Central memory CD8-positive, alpha-beta T cell (primary cell): Measurements from ENCODE around the gene DAND5.
A peak's percentile ranks its signal among the peaks of the same experiment; 100 is the strongest.

Source experiments
- ATAC-seq: fragments of 150-1000 bp; cut with Tn5 transposase; replicated peaks from 2 replicates; pipeline ENCODE4 v1.10.0; 2022; ENCODE audit warnings: mild to moderate bottlenecking, moderate FRiP score, moderate number of reproducible peaks; ENCODE audit not compliant: poor library complexity, severe bottlenecking; ENCODE audit errors: extremely low read depth
- DNase-seq, 2 donors: peaks; one replicate each; pipeline ENCODE4 v3.0.0; 2021; ENCODE audit warnings: low spot score in 2 of 2
- H3K27ac Mint-ChIP-seq: one replicate; pipeline ENCODE4 v1.8.0; 2022; ENCODE audit warnings: low read depth, mild to moderate bottlenecking, moderate library complexity, mixed read lengths
- H3K27me3 Mint-ChIP-seq: one replicate; pipeline ENCODE4 v1.8.0; 2022; ENCODE audit warnings: mixed read lengths
- H3K36me3 Mint-ChIP-seq: one replicate; pipeline ENCODE4 v1.8.0; 2022; ENCODE audit warnings: mild to moderate bottlenecking, moderate library complexity, mixed read lengths; ENCODE audit not compliant: insufficient read depth
- H3K4me1 Mint-ChIP-seq: one replicate; pipeline ENCODE4 v1.8.0; 2022; ENCODE audit warnings: mixed read lengths
- H3K4me3 Mint-ChIP-seq: one replicate; pipeline ENCODE4 v1.8.0; 2022; ENCODE audit warnings: mild to moderate bottlenecking, moderate library complexity, mixed read lengths
- H3K9me3 Mint-ChIP-seq: one replicate; pipeline ENCODE4 v1.8.0; 2022; ENCODE audit warnings: mixed read lengths

The DAND5 gene

GRCh38 chr19:12994701-12995595 is 25.6 kb downstream of the DAND5 start, which contains the start of gene NFIX:
NFIX (plus strand) TSS chr19:12995475; CDS start chr19:12995838, 363 bp downstream.
- Mint-ChIP-seq H3K27me3 (no peaks in the 10 kb centered on the region), H3K9me3 (no peaks in the 10 kb centered on the region), H3K4me1 (peaks cover 16% of the 10 kb centered on the region), H3K27ac (peak within 1 kb of the TSS; percentile 85), H3K4me3 (peak within 1 kb of the TSS; percentile 91), H3K36me3 (peaks cover 10% of the 10 kb centered on the region)
- peak; percentile 47 for ATAC-seq
- peak in 1 of 2 donors; percentile 32 for DNase-seq

GRCh38 chr19:12995596-12996405 is 26.4 kb downstream of the DAND5 start:
- ATAC-seq: no peak
- no peaks in the 10 kb centered on the region for H3K27me3 Mint-ChIP-seq
- H3K36me3 Mint-ChIP-seq: peaks cover 10% of the 10 kb centered on the region
- peaks cover 16% of the 10 kb centered on the region for H3K4me1 Mint-ChIP-seq
- H3K27ac Mint-ChIP-seq: no peak overlapping the region
- peak overlapping the region; percentile 91 for H3K4me3 Mint-ChIP-seq
- H3K9me3 Mint-ChIP-seq: no peaks in the 10 kb centered on the region
- DNase-seq: no peak

DNA sequence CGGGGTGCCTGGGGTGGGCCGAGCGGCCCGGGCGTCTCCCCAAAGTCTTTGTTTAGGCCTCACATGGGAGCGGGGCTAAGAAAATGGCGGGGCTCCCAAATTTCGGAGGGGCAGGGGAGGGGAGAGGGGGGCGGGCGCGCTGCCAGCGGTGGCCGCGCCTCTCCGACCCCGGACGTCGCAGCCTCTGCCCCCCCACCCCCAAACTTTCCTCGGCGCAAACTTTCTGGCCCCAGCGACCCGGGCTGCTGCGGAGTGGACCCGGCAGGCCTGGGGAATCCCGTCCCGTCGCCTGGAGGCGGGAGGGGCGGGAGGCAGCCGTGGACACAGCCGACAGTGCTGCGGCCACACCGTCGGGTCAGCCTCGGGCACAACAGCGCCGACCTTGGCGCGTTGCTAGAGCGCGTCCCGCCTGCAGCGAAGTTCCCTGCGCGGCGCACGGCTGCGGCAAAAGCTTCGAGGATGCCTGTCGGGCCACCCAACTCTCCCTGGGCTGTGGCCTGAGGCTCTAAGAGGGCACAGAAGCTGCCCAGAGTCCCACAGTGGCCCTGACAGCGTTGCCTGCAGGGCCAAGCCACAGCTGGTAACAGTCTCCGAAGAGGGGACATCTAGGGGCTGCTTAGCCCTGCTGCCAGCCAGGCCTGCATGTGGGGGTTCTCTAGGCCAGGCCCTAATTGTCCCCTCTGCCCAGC is 27.2 kb downstream of the DAND5 start:
- Mint-ChIP-seq H3K4me1 (peaks cover 16% of the 10 kb centered on the region), H3K27ac (no peak overlapping the region), H3K4me3 (peak overlapping the region; percentile 91), H3K36me3 (peaks cover 10% of the 10 kb centered on the region), H3K9me3 (no peaks in the 10 kb centered on the region), H3K27me3 (no peaks in the 10 kb centered on the region)
- DNase-seq: no peak
- no peak for ATAC-seq

DNA sequence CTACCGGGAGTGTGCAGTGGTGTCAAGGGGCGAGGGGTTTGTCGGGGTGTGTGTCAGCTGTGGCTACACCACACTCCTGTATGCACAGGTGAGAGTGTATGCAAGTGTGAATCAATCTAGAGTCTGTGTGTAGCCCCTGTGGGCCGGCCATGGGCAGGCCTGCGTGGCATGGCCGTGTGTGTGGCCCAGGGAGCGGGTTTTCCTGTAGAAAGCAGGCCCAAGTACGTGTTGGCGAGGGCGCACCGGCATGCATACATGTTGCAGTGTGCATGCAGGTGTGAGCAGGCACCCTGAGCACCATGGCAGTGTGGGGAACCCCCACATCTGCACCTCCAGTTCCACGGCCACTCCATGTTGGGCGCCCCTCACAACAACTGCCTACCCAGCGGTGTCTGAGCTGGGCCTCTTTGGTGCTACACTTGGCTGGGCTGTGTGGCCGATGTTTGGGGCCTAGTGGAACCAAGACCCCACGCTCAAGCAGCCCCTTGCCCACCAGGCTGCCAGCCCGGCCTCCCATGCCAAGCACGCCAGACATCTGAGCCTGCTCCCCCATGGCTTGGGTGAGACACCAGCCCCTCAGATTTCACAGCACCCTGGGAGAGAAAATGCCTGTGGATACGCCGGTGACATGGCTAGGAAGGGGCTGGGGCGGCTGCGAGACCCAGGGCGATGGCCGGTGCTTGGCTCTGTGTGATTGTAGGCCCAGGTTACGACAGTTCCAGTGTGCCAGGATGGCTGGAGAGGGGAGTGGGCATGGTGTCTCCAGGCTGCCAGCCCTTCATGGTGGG is 28.0 kb downstream of the DAND5 start:
- Mint-ChIP-seq H3K36me3 (peaks cover 10% of the 10 kb centered on the region), H3K9me3 (no peaks in the 10 kb centered on the region), H3K4me3 (peak overlapping the region; percentile 59), H3K4me1 (peaks cover 16% of the 10 kb centered on the region), H3K27ac (no peak overlapping the region), H3K27me3 (no peaks in the 10 kb centered on the region)
- ATAC-seq (no peak), DNase-seq (no peak)

DNA sequence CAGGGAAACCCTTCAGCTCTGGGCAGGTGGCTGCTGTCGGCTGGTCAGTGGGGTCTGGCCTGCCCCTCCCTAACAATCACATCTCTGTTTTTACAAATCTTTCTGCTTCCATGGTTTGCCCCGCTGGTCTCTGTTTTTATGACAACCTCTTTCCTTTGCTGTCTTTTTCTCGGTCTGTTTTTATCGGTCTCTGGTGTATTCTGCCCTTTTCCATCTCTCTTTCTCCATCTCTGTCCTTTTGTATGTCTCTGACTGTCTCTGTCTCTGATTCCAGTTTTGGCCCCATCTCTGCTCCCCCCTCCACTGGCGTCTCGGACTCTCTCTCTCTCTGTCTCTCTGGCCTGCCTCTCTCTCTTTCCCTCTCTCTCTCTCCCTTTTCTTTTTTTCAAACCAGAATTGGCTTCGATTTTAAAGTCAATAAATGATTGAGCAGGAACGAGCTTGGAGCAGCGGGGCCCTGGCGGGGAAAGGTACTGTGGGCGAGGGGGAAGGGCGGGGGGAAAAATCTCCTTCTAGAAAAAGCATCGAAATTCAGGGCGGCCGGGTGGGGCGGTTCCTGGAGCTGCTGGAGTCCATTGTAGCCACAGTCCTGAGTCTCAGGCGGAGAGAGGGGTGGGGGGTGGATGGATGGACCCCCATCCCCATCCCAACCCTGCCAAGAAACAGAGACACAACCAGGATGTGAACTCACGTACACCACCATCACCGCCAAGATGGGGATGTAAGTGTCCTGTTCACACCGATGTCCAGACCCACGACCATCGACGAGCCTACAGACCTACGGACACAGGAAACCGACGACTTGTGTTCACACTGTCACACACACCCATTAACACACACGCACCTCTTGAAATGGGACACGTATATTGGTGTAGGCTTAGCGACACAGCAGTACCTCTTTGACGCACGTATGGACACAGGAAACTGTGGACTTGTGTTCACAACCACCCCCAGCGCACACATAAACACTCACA is 28.9 kb downstream of the DAND5 start:
- no peaks in the 10 kb centered on the region for H3K27me3 Mint-ChIP-seq
- H3K27ac Mint-ChIP-seq: peak overlapping the region; percentile 55

GRCh38 chr19:13001166-13001501 is 31.8 kb downstream of the DAND5 start:
- Mint-ChIP-seq H3K36me3 (peaks cover 2% of the 10 kb centered on the region), H3K9me3 (no peaks in the 10 kb centered on the region), H3K27ac (no peak overlapping the region), H3K27me3 (no peaks in the 10 kb centered on the region), H3K4me1 (peaks cover 13% of the 10 kb centered on the region), H3K4me3 (no peak overlapping the region)
- no peak for ATAC-seq
- no peak for DNase-seq

More for the DNA sequence above, 28.9 kb downstream of the DAND5 start:
- no peaks in the 10 kb centered on the region for H3K9me3 Mint-ChIP-seq
- peaks cover 16% of the 10 kb centered on the region for H3K4me1 Mint-ChIP-seq
- ATAC-seq: no peak
- peaks cover 10% of the 10 kb centered on the region for H3K36me3 Mint-ChIP-seq
- no peak for DNase-seq
- peak overlapping the region; percentile 59 for H3K4me3 Mint-ChIP-seq

DNA sequence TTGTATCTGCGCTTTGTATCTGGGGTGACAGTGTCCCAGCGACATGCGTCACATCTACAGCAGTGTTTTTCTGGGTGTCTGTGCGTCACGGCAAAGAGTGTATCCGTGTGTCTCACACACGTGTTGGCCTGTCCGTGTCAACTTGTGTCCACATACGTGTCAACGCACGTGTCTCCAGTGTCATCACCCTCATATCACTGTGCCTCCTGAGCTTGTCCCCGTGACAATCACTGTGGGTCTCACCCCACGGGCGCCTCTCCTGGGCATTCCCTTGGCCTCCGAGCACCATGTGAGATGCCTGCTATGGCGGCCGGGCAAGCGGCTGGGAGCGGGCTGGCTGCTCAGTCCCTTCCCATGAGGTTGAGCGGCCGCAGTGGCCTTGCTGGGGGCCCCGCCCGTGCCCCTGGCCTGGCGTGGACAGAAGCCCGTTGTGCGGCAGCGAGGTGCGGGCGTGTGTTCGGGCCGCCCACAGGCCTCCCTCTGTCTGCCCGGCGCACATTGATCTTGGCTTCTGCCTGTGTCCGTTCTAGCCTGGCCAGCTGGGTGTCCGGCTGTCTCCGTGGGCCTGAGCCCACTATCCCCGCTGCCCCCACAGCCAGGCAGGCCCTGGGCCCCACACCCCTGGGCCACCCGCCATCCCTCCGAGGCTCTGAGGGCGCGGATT is 32.3 kb downstream of the DAND5 start:
- Mint-ChIP-seq H3K9me3 (no peaks in the 10 kb centered on the region), H3K4me1 (peaks cover 12% of the 10 kb centered on the region), H3K27me3 (no peaks in the 10 kb centered on the region), H3K4me3 (no peak overlapping the region), H3K36me3 (peaks cover 2% of the 10 kb centered on the region), H3K27ac (no peak overlapping the region)
- ATAC-seq (no peak), DNase-seq (no peak)

DNA sequence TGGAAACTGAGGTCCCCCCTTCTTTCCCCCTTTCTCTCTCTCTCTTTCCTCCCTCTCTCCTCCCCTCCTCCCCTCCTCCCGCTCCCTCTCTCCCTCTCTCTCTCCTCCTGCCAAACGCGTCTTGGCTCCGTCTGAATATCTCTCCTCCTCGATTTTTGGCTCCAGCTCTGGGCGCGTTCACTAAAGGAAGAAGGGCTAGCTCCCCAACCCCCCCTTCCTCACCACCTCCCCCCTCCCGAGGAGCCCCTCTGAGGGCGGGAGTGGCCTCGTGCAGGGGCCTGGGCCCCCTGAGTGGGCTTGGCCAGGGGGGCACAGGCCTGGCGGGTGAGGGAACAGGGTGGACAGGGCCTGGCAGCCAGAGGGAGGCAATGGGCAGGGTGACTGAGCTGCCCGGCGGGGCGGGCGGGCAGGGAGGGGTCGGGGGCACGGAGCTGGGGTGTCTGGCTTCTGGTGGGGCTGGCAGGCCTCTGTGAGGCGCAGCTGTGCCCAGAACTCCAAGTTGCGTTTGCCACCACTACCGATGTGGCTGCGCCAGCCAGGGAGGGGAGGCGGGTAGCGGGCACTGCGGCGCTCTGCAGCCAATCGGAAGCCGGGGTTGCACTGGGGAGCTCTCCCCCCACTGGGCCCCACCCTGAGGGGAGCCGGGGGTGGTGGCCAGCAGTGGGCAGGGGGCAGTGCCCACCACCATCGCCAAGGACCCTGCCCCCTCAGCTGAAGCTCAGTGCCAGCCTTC is 33.0 kb downstream of the DAND5 start:
- DNase-seq (no peak), ATAC-seq (no peak)
- peaks cover 12% of the 10 kb centered on the region for H3K4me1 Mint-ChIP-seq
- H3K27me3 Mint-ChIP-seq: no peaks in the 10 kb centered on the region
- no peak overlapping the region for H3K4me3 Mint-ChIP-seq
- no peaks in the 10 kb centered on the region for H3K9me3 Mint-ChIP-seq
- no peak overlapping the region for H3K27ac Mint-ChIP-seq
- peaks cover 2% of the 10 kb centered on the region for H3K36me3 Mint-ChIP-seq

- Mint-ChIP-seq H3K27ac (no peak overlapping the region), H3K27me3 (no peaks in the 10 kb centered on the region), H3K9me3 (no peaks in the 10 kb centered on the region), H3K4me3 (no peak overlapping the region), H3K4me1 (peaks cover 12% of the 10 kb centered on the region), H3K36me3 (peaks cover 2% of the 10 kb centered on the region)
- ATAC-seq (no peak), DNase-seq (no peak)
Observed at GRCh38 chr19:13003081-13003480, 33.7 kb downstream of the DAND5 start.

DNA sequence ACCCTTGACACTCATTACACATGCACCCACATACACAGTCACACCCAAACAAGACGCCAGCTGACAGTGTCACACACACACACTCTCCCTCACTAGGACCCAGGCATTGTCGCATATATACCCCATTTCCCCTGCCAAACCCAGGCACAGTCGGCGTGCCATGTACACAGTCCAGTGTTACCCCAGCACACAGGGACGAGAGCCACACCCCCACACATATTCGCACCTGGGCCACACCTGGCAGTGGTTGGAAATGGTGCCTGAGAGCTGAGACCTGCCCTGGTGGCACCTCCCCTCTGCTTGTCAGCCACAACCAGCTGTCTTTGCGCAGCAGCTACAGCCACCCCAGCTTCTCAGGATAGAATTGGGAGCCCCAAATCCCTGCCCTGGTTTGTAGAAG is 34.9 kb downstream of the DAND5 start:
- no peak overlapping the region for H3K27ac Mint-ChIP-seq
- H3K9me3 Mint-ChIP-seq: no peaks in the 10 kb centered on the region
- ATAC-seq (no peak), DNase-seq (no peak)
- peaks cover 7% of the 10 kb centered on the region for H3K4me1 Mint-ChIP-seq
- no peak overlapping the region for H3K4me3 Mint-ChIP-seq
- H3K36me3 Mint-ChIP-seq: peaks cover 2% of the 10 kb centered on the region
- H3K27me3 Mint-ChIP-seq: peaks cover 10% of the 10 kb centered on the region
